Ureter (tissue), 1 donor: Measurements from ENCODE around the gene RALA. TPM values are rescaled to one million over a fixed set of nuclear protein-coding genes. Genes with fewer than 3 reads are reported as not detected.

Experiments
- total RNA-seq: library from RNA; stranded (reverse); gene quantifications from one replicate; pipeline ENCODE4 v1.2.4, GENCODE V29; 2023
- donor health status: DM: yes; HTN: yes; CAD: no.

The RALA gene
- total RNA-seq, 1 donor from 2014 or later, result 20.0 TPM

Other genes starting within 250 kb of the RALA start
- 24.8 TPM for gene YAE1, start 57.2 kb upstream of the RALA start, total RNA-seq